ENCODE results near the gene IFNA13.

DNA sequence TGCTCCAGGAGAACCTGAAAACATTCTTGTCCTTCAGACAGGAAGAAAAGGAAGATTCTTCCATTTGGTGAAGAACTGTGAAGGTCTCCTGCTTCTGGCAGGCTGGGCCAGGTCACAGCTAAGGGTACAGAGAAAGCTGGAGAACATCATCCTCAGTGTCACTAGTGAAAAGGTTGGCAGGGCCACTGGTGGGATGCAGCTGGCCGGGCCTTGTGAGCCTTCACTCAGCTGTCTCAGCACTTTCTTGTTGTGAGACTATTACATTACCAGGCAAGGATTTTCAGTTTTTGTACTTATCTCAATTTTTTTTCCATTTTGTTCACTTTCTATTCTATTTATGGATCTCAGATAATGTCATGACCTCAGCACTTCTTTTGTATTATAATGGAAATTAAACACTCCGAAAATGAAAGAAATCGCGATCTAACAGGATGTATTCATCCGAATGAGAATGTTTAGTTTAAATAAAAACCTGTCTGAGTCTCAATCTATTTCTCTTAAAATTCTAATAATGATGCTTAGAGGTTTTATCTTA, 31.2 kb upstream of the IFNA13 start:
- TF ChIP-seq, protein P1, sequence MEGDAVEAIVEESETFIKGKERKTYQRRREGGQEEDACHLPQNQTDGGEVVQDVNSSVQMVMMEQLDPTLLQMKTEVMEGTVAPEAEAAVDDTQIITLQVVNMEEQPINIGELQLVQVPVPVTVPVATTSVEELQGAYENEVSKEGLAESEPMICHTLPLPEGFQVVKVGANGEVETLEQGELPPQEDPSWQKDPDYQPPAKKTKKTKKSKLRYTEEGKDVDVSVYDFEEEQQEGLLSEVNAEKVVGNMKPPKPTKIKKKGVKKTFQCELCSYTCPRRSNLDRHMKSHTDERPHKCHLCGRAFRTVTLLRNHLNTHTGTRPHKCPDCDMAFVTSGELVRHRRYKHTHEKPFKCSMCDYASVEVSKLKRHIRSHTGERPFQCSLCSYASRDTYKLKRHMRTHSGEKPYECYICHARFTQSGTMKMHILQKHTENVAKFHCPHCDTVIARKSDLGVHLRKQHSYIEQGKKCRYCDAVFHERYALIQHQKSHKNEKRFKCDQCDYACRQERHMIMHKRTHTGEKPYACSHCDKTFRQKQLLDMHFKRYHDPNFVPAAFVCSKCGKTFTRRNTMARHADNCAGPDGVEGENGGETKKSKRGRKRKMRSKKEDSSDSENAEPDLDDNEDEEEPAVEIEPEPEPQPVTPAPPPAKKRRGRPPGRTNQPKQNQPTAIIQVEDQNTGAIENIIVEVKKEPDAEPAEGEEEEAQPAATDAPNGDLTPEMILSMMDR (tag by site-specific recombination; IDR thresholded peaks at IDR 0.05) = no peak
- TF ChIP-seq, protein P2, sequence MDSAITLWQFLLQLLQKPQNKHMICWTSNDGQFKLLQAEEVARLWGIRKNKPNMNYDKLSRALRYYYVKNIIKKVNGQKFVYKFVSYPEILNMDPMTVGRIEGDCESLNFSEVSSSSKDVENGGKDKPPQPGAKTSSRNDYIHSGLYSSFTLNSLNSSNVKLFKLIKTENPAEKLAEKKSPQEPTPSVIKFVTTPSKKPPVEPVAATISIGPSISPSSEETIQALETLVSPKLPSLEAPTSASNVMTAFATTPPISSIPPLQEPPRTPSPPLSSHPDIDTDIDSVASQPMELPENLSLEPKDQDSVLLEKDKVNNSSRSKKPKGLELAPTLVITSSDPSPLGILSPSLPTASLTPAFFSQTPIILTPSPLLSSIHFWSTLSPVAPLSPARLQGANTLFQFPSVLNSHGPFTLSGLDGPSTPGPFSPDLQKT (IDR thresholded peaks at IDR 0.05; ENCODE audit: borderline replicate concordance, low read depth, low read length) = no peak
- no peak for TF ChIP-seq ZBTB21 (tag by site-specific recombination; IDR thresholded peaks at IDR 0.05)
- TF ChIP-seq, protein P3, sequence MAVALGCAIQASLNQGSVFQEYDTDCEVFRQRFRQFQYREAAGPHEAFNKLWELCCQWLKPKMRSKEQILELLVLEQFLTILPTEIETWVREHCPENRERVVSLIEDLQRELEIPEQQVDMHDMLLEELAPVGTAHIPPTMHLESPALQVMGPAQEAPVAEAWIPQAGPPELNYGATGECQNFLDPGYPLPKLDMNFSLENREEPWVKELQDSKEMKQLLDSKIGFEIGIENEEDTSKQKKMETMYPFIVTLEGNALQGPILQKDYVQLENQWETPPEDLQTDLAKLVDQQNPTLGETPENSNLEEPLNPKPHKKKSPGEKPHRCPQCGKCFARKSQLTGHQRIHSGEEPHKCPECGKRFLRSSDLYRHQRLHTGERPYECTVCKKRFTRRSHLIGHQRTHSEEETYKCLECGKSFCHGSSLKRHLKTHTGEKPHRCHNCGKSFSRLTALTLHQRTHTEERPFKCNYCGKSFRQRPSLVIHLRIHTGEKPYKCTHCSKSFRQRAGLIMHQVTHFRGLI (tag by site-specific recombination; IDR thresholded peaks at IDR 0.05) = no peak
- TF ChIP-seq ZNF514 (tag by site-specific recombination; IDR thresholded peaks at IDR 0.05) = no peak
- TF ChIP-seq ZNF341 (tag by site-specific recombination; IDR thresholded peaks at IDR 0.05; ENCODE audit: low read depth) = no peak
- TF ChIP-seq ZBTB8A (tag by site-specific recombination; IDR thresholded peaks at IDR 0.05) = no peak
- no peak for TF ChIP-seq ZNF629 (tag by site-specific recombination; IDR thresholded peaks at IDR 0.05)
- no peak for TF ChIP-seq BCL11A (tag by site-specific recombination; IDR thresholded peaks at IDR 0.05; ENCODE audit: low read depth)
- TF ChIP-seq ZNF843 (tag by site-specific recombination; IDR thresholded peaks at IDR 0.05) = no peak
- no peak for TF ChIP-seq ZSCAN30 (tag by site-specific recombination; IDR thresholded peaks at IDR 0.05)
- no peak for TF ChIP-seq SP3 (tag by site-specific recombination; IDR thresholded peaks at IDR 0.05)
- no peak for TF ChIP-seq ZNF19 (tag by site-specific recombination; IDR thresholded peaks at IDR 0.05; ENCODE audit: low read depth)
